Gastroesophageal sphincter (tissue), 3 donors: Measurements from ENCODE around the gene CXCL6.

Experiments used
- CTCF ChIP-seq, 4 experiments: fragments of 200-600 bp in 2 of 4; fragments of 450-650 bp in 2 of 4; sonication (generic) in 1 of 4; IDR thresholded peaks; one replicate each; pipeline ENCODE4 v1.5.1; 2017 to 2019; ENCODE audit warnings: antibody characterized with exemption in 4 of 4, mild to moderate bottlenecking in 2 of 4, moderate library complexity in 2 of 4
- EP300 ChIP-seq: sonication (generic); formaldehyde crosslinking; IDR thresholded peaks from one replicate; pipeline ENCODE4 v1.6.1; 2017; ENCODE audit warnings: antibody characterized with exemption, mild to moderate bottlenecking
- POLR2A ChIP-seq, 2 donors: fragments of 450-650 bp; IDR thresholded peaks; one replicate each; pipeline ENCODE4 v1.6.1; 2017; ENCODE audit warnings: antibody characterized with exemption in 2 of 2, mild to moderate bottlenecking in 2 of 2, moderate library complexity in 1 of 2
- POLR2AphosphoS5 ChIP-seq: sonication (generic); formaldehyde crosslinking; IDR thresholded peaks from one replicate; pipeline ENCODE4 v1.6.1; 2017; ENCODE audit warnings: antibody characterized with exemption

DNA sequence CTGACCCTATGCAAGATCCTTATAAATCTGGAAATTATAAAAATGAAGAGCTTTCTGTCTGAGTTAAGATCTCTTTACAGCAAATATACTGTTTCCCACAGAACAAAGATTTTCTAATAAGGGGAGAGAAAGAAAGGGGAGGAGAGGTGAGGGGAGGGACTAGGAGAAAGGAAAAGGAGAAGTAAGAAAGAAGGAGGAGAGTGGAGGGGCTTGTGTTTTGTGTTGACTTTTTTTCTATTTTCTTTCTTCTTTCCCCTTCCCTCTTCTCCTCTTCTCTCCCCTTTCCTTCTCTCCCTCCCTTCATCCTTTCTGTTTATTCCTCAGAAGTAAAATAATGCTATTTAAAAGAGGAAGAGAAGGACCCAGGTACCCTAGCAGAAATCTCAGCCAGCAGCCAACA, 6.2 kb downstream of the CXCL6 start:
- no peak for TF ChIP-seq POLR2AphosphoS5
- TF ChIP-seq CTCF (IDR thresholded peaks at IDR 0.05) = no peak
- TF ChIP-seq POLR2A (IDR thresholded peaks at IDR 0.05) = no peak
- TF ChIP-seq EP300 = no peak
